ENCODE data around the gene DSG4.

The DSG4 gene

DNA sequence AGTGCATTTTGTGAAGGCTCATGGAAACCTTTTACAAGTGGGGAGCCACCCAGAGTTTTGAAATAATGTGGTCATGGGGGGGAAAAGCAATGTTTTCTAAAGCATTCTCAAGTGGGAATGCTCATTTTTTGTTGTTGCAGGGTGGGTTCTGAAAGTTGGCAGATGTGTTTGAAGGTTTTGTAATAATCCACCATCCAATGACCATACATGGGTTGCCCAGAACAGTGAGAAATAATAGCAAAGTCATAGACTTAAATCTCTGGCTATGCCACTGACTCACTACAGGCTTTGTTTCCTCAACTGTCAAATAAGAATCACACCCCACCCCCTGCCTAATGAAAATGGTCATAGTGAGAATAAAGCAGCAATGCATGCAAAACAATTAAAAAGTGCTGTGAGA, 73.8 kb downstream of the DSG4 start:
- DNase-seq, result no peak

DNA sequence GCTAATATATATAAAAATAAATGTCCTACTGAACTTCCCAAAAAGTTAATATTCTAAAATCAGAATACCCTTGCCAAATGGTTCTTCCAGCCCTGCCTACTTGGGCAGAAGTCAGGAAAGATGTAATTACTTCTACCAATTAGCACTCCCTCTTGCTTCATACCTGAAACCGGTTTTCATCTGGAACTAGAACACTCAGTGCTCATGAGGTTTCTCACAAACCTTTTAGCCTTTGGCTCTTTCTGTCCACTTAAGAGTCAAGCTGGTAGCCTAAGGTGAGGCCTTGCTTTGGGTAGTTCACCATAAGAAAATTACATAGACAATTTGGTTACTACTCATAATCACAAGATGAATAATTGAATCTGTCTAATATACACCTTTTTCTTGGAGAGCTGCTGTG, 75.0 kb downstream of the DSG4 start:
- no peak for DNase-seq

DNA sequence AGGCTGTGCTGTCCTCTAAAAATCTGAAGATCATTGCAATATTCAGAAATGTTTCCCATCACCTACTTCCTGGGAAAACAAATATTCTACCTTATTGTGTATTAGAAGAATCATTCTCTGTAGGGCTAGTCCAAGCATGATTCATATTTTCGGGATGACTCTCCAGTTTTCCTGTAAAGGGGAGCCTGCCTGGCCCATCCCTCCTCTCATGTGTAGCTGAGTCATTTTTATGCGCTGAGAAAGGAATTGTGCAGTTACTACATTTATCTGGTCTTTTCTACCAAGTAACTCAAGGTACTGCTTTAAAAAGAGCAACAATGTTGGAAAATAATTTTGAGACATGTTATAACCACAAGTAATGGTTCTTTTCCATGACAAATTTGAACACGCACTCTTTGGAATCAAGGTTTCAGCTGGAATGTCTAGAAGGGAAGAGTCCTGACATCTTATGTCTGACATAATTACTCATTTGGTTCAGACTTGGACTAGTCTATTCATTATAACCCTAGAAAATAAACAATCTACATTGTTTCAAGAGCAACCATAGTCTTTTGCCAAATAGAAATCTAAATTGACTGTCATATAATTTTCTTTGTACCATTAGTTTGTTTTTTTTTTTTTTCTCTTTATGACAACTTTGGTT, 77.6 kb downstream of the DSG4 start:
- DNase-seq, result no peak

Data from activated T-cell treated with anti-CD3 and anti-CD28 coated beads for 4 hours (primary cell).